Small intestine (tissue), 7 donors: ENCODE measurements around the gene INO80E. TPM values are rescaled to one million over a fixed set of nuclear protein-coding genes. Genes with fewer than 3 reads are reported as not detected.

Experiments used
- DNase-seq, 2 donors: peaks; one replicate each; pipeline versions ENCODE4 v3.0.0 to v3.0.0-alpha.2; 2013
- FAIRE-seq: peaks from 2 replicates; lab custom pipeline; 2012; peaks lifted over from hg19 to GRCh38; lab: Jason Lieb, UNC
- H3K27ac ChIP-seq, 3 donors: one replicate each; pipeline ENCODE4 v1.5.1; 2013; ENCODE audit warnings: low read length in 2 of 3, mild to moderate bottlenecking in 2 of 3, control low read depth in 1 of 3, inconsistent platforms in 1 of 3, low read depth in 1 of 3, moderate library complexity in 1 of 3
- H3K27me3 ChIP-seq, 3 donors: one replicate each; pipeline ENCODE4 v1.6.1; 2013; ENCODE audit warnings: low read length in 3 of 3, inconsistent platforms in 1 of 3; ENCODE audit not compliant: control insufficient read depth in 3 of 3, insufficient read depth in 3 of 3
- H3K36me3 ChIP-seq, 3 donors: one replicate each; pipeline ENCODE4 v1.6.1; 2013; ENCODE audit warnings: low read length in 3 of 3, inconsistent platforms in 1 of 3, low read depth in 1 of 3, mild to moderate bottlenecking in 1 of 3, moderate library complexity in 1 of 3; ENCODE audit not compliant: control insufficient read depth in 3 of 3, insufficient read depth in 2 of 3
- H3K4me1 ChIP-seq, 3 donors: one replicate each; pipeline ENCODE4 v1.6.1; 2013; ENCODE audit warnings: low read length in 2 of 3, inconsistent platforms in 1 of 3, low read depth in 1 of 3, mild to moderate bottlenecking in 1 of 3, moderate library complexity in 1 of 3; ENCODE audit not compliant: control insufficient read depth in 3 of 3, insufficient read depth in 2 of 3
- H3K4me3 ChIP-seq, 3 donors: one replicate each; pipeline ENCODE4 v1.5.1; 2013; ENCODE audit warnings: low read length in 3 of 3, control low read depth in 1 of 3, inconsistent platforms in 1 of 3, low read depth in 1 of 3, mild to moderate bottlenecking in 1 of 3, moderate library complexity in 1 of 3
- H3K9me3 ChIP-seq, 2 donors: one replicate each; pipeline ENCODE4 v1.6.1; 2013; ENCODE audit warnings: low read depth in 1 of 2, low read length in 1 of 2; ENCODE audit not compliant: control insufficient read depth in 2 of 2, insufficient read depth in 1 of 2
- WGBS, 3 donors: extraction: QIAGEN DNeasy Blood & Tissue Kit; methylation state at CpG; one replicate each; pipeline ENCODE4 v1.1.7; 2013; 5-methylcytosine and 5-hydroxymethylcytosine counted together
- polyA plus RNA-seq, 4 donors: library from polyadenylated mRNA; stranded (reverse) in 3 of 4; unstranded in 1 of 4; fragments of 200-250 nt in 3 of 4; fragments of 120-200 nt in 1 of 4; gene quantifications; one replicate each; pipeline versions ENCODE4 v1.2.1 to v1.2.3, GENCODE V29; 2013
- donor health status: healthy with polysubstance abuse.
- donor health status: control.
- donor health status: control.
- donor health status: Bipolar disorder and iron deficiency.
- donor health status: healthy.

Gene INO80E
- polyA plus RNA-seq, 4 donors = 49.2 to 80.4 (median 55.9) TPM

DNA sequence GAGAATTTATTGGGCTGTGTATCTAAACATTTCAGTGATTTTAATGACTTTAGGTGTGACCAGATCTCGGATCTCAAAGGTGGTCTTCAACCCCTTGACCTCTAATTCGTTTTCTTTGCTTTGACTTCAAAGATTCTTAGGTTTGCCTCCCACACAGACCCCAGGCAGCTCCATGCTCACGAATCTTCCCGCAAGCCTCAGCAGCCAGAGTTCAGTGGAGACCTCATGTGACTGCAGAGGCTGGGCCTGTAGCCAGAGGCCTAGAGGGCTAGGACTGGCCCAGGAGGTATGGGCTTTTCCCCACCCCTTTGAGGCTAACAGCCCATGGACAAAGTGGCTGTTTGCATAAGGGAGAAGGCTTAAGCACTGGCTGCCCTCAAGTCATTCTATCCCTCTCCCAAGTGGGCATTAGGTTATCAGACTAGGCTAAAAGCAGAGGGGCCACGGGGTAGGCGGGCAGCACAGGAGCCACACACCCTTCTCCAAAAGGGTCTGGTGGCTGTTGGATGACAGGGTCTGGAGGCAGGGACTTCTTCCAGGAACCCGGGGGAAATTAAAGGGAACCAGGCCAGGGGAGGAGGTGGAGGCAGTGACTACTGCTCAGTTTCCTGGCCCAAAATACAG is 3.6 kb upstream of the INO80E start:
- no peaks in the 10 kb centered on the region for H3K27me3 ChIP-seq
- H3K36me3 ChIP-seq = peaks cover 9 to 64% (median 12%) of the 10 kb centered on the region in 3 donors
- 66 to 68% (median 66%) methylated on average over 7 of the region's 7 CpGs for WGBS, 3 donors
- no peak overlapping the region for H3K4me3 ChIP-seq
- DNase-seq (no peak), FAIRE-seq (no peak)
- H3K4me1 ChIP-seq = peaks cover 2 to 20% (median 7%) of the 10 kb centered on the region in 3 donors
- H3K9me3 ChIP-seq = no peaks in the 10 kb centered on the region
- no peak overlapping the region for H3K27ac ChIP-seq

DNA sequence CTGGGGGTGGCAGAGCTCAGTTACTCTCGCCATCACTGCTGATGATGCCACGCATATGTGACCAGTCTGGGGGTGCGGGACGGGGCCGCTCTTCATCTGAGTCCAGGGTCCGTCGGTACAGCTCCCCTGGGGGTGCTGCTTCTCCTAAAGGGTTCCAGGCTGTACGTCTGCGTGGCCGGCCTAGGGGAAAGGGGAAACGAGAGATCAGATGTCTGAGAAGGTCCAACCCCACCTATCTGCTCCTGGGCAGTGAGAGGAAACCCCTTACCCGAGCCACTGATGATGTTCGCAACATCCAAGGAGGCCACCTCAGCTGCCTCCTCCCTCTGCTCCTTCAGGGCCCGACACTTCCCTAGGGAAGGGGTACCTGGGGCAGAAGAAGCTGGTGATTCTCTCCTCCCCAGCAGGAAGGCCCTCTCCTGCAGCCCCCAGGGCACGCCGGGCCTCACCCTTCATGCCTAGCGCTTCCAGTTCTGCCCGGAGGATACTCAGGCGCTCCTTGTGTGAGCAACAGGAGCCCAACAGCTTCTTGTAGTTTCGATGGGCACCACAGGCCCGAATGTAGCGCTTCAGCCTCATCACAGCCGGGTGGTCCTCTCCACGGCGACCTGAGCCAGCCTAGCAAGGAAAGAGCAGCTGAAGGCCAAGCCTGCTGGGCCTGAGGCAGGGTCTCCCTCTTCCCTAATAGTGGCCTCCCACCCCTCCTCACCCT is 2.7 kb upstream of the INO80E start:
- no peak overlapping the region for H3K27ac ChIP-seq
- H3K4me3 ChIP-seq = no peak overlapping the region
- H3K27me3 ChIP-seq = no peaks in the 10 kb centered on the region
- WGBS, 3 donors = 90 to 93% (median 91%) methylated on average over 24 to 25 of the region's 25 CpGs
- peaks cover 2 to 20% (median 7%) of the 10 kb centered on the region in 3 donors for H3K4me1 ChIP-seq
- DNase-seq (no peak), FAIRE-seq (no peak)
- H3K9me3 ChIP-seq = no peaks in the 10 kb centered on the region
- H3K36me3 ChIP-seq = peaks cover 8 to 61% (median 11%) of the 10 kb centered on the region in 3 donors

DNA sequence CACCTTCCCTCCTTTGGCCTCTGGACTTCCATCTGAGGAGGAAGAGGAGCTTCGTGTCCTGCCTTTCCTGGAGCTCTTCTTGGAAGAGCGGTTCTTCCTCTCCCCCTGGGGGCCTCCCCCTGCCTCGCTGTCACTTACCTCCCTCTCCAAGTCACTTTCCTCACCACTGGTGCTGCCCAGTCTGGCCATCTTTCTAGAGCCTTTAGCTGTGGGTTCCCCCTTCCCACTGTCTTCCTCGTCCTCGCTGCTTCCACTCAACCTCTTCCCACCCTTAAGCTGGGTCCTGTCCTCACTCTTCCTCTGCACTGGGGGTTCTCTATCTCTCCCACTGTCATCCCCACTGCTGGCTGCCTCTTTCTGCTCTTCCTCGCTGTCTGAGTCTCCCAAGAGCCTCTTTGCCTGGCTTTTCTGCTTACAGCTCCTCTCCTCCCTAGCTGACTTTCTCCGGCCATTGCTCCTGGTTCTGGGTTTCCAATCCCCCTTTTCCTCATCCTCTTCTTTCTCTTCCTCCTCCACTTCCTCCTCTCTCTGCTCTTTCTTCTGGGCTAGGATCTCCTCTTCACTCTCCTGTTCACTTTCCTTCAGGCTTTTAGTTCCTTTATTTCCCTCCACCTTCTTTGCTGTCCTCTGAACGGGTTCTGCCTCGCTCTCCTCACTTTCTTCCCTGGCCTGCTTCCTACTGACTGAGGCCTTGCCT is 2.0 kb upstream of the INO80E start:
- Histone ChIP-seq H3K27me3 (no peaks in the 10 kb centered on the region), H3K4me3 (no peak overlapping the region), H3K9me3 (no peaks in the 10 kb centered on the region), H3K36me3 (peaks cover 5 to 54% (median 11%) of the 10 kb centered on the region in 3 donors), H3K4me1 (peaks cover 2 to 20% (median 7%) of the 10 kb centered on the region in 3 donors), H3K27ac (peak overlapping the region in 2 of 3 donors; percentile 93 to 96)
- WGBS, 3 donors = 86 to 93% (median 93%) methylated on average over 9 of the region's 9 CpGs
- FAIRE-seq (no peak), DNase-seq (no peak)

DNA sequence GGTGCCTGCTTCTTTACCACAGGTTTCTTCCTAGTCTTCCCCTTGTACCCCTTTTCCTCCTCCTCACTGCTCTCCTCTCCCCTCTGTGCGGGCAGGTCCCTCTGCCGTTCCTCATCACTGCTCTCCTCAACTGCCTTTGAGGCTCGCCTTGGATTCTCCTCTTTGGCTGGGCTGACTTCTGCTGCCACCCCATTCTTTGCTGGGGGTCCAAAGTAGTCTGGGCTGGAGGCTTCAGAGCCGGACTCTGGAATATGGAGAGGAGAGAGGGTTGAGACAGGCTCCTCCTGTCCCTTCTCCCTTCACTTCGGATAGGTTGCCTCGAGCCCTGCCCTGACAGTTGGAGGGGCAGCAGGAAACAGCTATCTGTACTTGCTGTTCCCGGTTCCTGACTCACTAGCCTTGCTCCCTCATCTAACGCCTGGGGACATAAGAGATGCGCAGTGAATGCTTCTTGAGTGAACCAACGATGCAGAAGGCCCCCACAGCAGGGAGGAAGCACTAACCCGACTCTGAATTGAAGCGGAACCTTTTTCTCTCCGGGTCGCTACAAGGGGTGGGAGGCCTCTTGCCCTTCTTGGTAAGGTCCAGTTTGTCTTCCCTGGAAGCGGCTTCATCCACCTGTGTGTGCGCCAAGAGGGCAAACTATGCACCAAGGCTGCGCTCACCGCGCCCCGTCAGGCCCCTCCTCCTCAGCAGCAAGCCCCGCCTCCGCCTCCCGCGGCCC is 1.3 kb upstream of the INO80E start:
- H3K9me3 ChIP-seq = no peaks in the 10 kb centered on the region
- peaks cover 2 to 20% (median 7%) of the 10 kb centered on the region in 3 donors for H3K4me1 ChIP-seq
- FAIRE-seq (no peak), DNase-seq (peak in 1 of 2 donors; percentile 82)
- peak overlapping the region; percentile 64 to 90 (median 75) for H3K4me3 ChIP-seq
- WGBS, 3 donors = 12 to 15% (median 14%) methylated on average over 21 to 24 of the region's 24 CpGs
- peak overlapping the region; percentile 93 to 97 (median 96) for H3K27ac ChIP-seq
- H3K27me3 ChIP-seq = no peaks in the 10 kb centered on the region
- H3K36me3 ChIP-seq = peaks cover 2 to 53% (median 9%) of the 10 kb centered on the region in 3 donors

DNA sequence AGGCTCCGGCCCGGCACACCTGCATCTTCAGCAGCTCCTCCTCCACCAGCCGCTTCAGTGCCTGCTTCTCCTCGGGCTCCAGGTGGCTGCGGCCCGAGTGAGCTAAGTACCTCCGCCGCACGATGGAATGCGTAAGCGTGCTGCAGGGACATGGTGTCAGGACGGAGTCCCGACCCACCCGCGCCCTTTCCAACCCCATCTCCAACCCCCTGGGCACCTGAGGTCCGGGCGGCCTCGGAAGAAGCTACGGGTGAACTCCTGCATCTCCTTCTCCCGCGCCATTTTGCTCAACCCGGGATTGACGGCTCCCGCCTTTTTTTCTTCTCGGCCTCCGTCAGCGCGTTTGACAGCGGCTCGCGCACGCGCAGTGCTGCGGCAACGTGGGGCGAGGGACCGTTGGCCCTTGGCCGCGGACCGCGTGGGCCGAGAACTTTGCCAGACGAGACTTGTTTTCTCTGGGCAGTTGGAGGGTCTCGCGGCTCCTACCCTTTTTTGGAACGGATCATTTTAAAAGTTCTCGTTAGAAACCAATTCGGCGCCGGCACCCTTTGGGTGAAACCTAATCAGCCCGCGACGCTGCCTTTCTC is 624 bp upstream of the INO80E start, which contains the start of gene HIRIP3:
TSS of gene HIRIP3 (minus strand) at position 294 of the 587 bp plus-strand sequence. CDS start at position 282, 12 bp downstream.
- Histone ChIP-seq H3K27me3 (no peaks in the 10 kb centered on the region), H3K27ac (peak within 1 kb of the TSS; percentile 93 to 97 (median 96)), H3K9me3 (no peaks in the 10 kb centered on the region), H3K4me1 (peaks cover 2 to 20% (median 7%) of the 10 kb centered on the region in 3 donors), H3K4me3 (peak within 1 kb of the TSS; percentile 64 to 90 (median 83)), H3K36me3 (peaks cover 2 to 59% (median 9%) of the 10 kb centered on the region in 3 donors)
- WGBS, 3 donors = 0 to 1% (median 0%) methylated on average over 53 of the region's 53 CpGs
- FAIRE-seq = no peak
- DNase-seq = peak; percentile 85 to 93

DNA sequence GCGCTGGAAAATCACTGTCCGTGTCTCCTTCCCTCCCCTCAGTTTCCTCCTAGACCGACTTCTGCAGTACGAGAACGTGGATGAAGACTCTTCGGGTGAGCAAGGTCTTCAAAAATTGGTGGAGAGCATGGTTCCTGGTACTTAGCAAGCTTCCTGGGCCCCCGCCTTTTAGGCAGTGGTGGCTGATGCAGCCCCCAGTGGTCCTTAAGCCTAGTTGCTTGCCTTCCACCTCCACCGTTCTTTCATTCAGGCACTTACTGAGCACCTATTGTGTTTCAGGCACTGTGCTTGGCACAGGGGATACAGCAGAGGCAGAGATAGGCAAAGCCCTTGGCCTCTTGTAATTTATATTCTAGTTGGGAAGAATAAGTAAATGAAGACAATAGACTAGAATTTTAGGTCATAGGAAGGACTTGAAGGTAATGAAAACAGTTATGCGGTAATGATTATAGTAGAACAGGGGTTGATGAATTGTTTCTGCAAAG is 767 bp downstream of the INO80E start:
- no peak for DNase-seq
- Histone ChIP-seq H3K36me3 (peaks cover 3 to 59% (median 7%) of the 10 kb centered on the region in 3 donors), H3K27ac (peak overlapping the region in 2 of 3 donors; percentile 66 to 97), H3K4me3 (peak overlapping the region; percentile 64 to 90 (median 83)), H3K4me1 (peaks cover 2 to 20% (median 7%) of the 10 kb centered on the region in 3 donors), H3K9me3 (no peaks in the 10 kb centered on the region), H3K27me3 (no peaks in the 10 kb centered on the region)
- 19 to 20% (median 20%) methylated on average over 9 of the region's 9 CpGs for WGBS, 3 donors
- no peak for FAIRE-seq

DNA sequence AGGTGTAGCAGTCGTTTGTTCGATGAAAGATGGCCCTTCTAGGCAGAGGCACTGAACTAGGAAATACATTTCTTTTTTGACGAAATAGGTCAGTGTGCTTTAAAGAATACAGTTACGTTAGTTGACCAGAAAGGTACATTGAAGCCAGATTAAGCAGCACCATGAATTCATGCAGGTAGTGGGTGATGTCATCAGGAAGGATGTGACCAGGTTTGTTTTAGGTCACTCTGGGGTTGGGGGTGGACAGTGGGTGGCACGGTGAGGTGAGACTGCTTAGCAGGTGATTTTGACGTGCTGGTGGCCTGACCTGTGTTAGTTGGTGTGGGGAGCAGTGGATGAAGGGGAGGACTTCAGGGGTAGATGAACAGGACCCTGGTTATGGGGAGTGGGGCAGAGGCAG is 3.6 kb downstream of the INO80E start:
- H3K4me3 ChIP-seq = no peak overlapping the region
- WGBS, 3 donors = 89 to 91% (median 90%) methylated on average over 6 of the region's 6 CpGs
- H3K4me1 ChIP-seq = peaks cover 2 to 12% (median 6%) of the 10 kb centered on the region in 3 donors
- no peaks in the 10 kb centered on the region for H3K9me3 ChIP-seq
- no peak overlapping the region for H3K27ac ChIP-seq
- FAIRE-seq = no peak
- no peaks in the 10 kb centered on the region for H3K27me3 ChIP-seq
- DNase-seq = no peak
- peaks cover 0 to 63% (median 4%) of the 10 kb centered on the region in 3 donors for H3K36me3 ChIP-seq
